GM10248 (cell line): ENCODE measurements around the gene IFNK.

Experiments used
- CTCF ChIA-PET: fragments of 300-600 bp; sonication (Branson Sonifier 250); formaldehyde crosslinking; extraction: SDS; loops from one replicate; lab custom pipeline; 2021; ENCODE audit warnings: antibody characterized with exemption; lab: Yijun Ruan, JAX
- POLR2A ChIA-PET: fragments of 350-650 bp; sonication (Branson Sonifier 250); formaldehyde crosslinking; extraction: SDS; loops from one replicate; lab custom pipeline; 2020; ENCODE audit warnings: antibody characterized with exemption; lab: Yijun Ruan, JAX
- DNase-seq: peaks from one replicate; pipeline ENCODE4 v3.0.0; 2012; ENCODE audit errors: extremely low spot score
- CTCF ChIP-seq: IDR thresholded peaks from 2 replicates; pipeline ENCODE4 v1.5.1; 2012; ENCODE audit warnings: mild to moderate bottlenecking, low read depth; ENCODE audit errors: extremely low read depth, missing control alignments, control extremely low read depth

The IFNK gene

DNA sequence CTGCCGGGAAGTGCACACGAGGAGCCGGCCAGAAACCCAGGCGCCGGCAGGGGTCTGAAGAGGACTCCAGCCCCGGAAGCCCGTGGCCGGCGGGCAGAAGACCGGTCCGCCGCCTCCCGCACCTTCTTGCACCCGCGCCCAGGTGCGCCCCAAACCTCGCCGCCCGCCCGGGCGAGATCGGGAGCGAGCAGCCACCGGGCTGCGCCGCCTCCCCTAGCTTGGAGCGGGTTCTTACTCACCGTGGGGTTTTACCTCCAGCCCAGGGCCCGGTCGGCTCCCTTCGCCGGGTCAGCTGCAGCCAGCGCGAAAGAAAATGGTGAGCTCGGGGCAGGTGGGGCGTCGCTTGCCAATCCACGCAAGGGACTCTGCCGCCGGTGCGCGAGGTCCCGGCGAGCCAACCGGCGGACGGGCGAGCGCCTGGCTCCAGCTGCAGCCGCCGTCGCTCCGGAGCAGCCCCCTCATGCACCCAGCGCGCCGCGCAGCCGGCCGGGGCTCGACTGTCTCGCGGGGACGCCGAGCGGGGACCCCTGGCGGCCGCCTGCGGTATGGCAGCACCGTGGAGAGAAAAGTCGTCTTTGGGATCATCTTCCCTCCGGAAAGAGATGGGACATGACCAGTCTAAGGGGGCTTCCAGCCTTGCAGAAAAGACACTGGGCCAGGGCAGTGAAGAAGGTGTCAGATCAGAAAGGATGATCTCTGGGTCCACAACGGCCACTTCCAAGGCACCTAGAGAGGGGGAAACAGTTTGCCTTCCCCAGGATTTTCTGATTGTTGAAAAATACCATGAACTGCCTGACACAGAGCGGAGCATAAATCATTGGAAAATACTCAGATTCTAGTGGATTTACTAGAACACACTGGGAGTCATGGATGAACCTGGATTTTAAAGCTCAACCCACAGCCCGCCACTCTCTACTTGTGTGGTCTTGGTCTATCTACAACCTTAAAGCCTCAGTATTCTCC is 5.5 kb downstream of the IFNK start, which contains the start of gene MOB3B:
Gene MOB3B, minus strand, starts transcription at position 499 of the 963 bp plus-strand sequence. CDS start 74,264 bp downstream, outside the sequence.
- ChIA-PET POLR2A (no interaction called here), CTCF (interaction anchor here (0.6 to 3.4 kb wide), 39 partner anchors 9 to 239 kb away, joined by 3 to 82 read pairs (median 3); partner anchors contain the start of gene C9orf72)
- TF ChIP-seq CTCF, result peak; percentile 85
- DNase-seq, result peak; percentile 82

DNA sequence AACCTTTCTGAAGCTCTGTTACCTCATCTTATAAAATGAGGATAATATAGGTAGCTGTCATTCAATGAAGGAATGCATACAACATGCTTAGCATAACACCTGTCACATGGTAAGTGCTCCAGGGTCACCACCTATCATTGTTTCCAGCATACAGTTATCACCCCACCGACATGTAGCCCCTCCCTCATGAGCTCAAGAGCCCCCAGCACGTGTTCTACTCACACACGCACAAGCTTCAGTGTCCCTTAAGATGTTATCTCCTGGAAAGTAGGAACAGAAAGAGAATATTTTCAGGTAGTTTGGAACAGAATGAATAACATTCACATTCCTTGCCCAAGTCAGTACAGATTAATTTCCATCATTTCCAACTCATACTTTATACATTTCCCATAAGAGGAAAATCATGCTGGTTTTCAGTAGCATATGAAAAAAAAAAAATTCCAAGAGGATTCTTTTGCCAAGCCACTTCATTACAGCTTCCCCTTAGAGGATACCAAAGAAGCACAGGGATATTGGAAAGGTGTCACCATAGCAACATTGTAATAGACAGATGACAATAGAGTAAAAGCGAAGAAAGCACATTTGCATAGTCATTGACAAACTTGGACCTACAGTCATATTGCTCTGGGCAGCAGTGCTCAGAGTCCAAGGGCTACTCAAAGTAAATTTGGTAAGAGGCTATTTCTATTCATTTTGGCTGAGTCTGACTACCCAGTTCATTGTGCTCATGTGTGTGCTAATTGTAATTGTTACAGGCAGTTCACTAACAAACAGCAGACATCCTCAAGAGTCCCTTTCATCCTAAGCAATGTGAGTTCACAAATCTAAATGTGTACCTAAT is 7.0 kb downstream of the IFNK start:
- POLR2A ChIA-PET, result no interaction called here
- CTCF ChIA-PET, result interaction anchor here (0.9 to 3.4 kb wide), 16 partner anchors 9 to 206 kb away, joined by 3 to 82 read pairs (median 4); no protein-coding TSS in a partner anchor
- no peak for DNase-seq
- TF ChIP-seq CTCF, result no peak

DNA sequence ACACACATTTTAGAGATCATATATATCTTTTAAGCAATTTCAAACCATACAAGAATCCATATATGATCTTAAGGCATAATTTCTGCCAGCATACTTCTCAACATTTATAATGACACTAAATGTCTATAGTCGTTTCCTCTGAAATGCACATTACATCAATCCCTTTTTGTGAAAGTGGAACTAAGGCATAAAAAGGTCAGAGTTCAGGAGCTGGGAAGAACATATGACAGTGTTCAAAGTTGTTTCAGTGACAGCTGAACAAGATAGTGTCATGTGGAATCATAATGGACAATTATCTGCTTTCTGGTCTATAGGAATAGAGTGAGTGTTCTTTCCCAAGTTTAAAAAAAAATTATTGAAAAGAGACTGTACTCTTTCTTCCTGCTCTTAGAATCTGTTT is 8.0 kb downstream of the IFNK start:
- CTCF ChIA-PET, result interaction anchor here (1.4 kb wide), 1 partner anchor 14 kb away, joined by 3 read pairs; no protein-coding TSS in a partner anchor
- DNase-seq, result no peak
- no peak for TF ChIP-seq CTCF
- POLR2A ChIA-PET, result interaction anchor here (0.6 kb wide), 1 partner anchor 10 kb away, joined by 4 read pairs; no protein-coding TSS in a partner anchor

GRCh38 chr9:27533311-27533710 is 9.2 kb downstream of the IFNK start:
- no peak for TF ChIP-seq CTCF
- no peak for DNase-seq
- ChIA-PET POLR2A (no interaction called here), CTCF (interaction anchor here (1.0 to 1.1 kb wide), 2 partner anchors 10 to 200 kb away, joined by 3 to 5 read pairs; partner anchors contain the start of gene IFNK)

DNA sequence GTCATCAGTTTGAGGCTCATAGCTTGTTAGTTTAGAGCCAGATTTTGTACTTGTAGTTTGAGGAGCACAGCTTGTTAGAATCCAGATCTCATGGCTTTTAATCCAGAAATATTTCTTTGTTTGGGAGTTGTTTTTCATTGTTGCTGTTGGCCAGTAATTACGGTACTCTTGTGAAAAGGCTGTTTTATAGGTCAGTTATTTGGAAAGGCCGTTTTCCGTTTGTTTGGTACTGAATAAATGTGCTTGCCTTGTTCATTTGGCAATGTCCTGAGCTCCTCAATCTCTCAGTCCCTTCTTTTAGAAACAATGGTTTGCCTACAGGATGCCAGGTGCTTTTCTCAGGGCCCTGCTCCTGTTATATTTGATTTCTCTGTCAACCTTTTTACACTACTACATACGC is 10.0 kb downstream of the IFNK start:
- ChIA-PET CTCF (interaction anchor here (1.0 to 1.1 kb wide), 2 partner anchors 10 to 201 kb away, joined by 3 to 5 read pairs; partner anchors contain the start of gene IFNK), POLR2A (interaction anchor here (0.8 kb wide), 1 partner anchor 98 kb away, joined by 4 read pairs; no protein-coding TSS in a partner anchor)
- no peak for TF ChIP-seq CTCF
- DNase-seq, result no peak
